GM15510 (cell line): Measurements from ENCODE around the gene ZBTB24.

Experiments
- POLR2A ChIP-seq: IDR thresholded peaks from 3 replicates; pipeline ENCODE4 v1.6.1; 2011; ENCODE audit warnings: borderline replicate concordance; ENCODE audit not compliant: insufficient read length; ENCODE audit errors: extremely low read depth

ZBTB24 gene

DNA sequence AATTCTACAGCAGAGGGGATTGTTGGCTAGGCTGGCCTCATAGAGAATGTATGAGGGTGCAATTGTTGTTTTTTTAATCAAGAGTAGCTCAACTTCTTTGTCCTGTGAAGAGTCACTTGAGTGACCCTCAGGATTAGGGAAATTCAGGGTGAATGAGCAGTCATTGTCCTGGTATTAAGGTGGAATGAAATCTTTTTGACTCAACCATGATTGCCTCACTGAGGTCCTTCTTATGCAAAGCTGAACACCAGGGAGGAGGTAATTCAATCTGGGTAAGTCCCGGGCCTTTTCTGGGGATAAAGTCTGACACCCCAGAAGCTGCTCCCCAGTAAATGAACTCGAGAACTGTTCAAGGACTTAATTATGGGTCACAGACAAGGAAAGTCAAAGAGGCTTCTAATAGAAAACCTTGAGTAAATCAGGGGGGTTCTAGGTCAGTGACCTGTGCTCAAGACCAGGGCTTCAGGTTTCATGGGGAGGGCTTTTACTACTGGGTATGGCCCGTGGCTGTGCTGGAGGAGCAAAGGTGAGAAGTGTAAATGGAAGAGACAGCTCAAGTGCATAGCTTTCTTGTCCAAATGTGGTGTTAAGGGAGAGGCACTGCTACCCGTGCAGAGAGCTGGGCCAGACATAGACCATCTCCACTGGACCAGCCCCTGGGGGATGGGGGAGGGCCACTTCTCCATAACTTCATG is 25.3 kb upstream of the ZBTB24 start:
- no peak for TF ChIP-seq POLR2A

DNA sequence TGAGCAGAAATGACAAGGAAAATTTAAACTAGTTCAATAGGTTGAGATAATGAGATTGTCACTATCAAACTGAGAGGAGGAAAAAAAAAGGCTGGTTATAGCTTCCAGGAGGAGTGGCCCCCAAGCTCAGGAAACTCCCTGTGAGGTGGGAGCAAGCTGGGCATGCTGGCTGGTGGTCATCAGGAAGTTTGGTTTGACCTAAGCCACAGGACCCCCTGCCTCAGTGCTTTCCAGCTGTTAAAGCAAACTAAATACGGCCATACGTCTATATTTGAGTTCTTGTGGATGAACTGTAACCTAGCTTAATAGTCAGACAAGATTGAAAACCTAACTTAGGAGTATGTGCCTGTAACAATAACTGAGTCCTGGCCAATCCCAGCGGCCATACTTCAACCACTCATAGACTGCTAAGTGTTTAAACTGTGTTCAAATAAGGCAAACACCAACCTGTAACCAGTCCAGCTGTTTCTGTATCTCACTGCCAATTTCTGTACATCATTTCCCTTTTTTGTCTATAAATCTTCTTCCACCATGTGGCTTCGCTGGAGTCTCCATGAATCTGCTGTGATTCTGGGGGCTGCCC is 24.6 kb upstream of the ZBTB24 start:
- TF ChIP-seq POLR2A = no peak

DNA sequence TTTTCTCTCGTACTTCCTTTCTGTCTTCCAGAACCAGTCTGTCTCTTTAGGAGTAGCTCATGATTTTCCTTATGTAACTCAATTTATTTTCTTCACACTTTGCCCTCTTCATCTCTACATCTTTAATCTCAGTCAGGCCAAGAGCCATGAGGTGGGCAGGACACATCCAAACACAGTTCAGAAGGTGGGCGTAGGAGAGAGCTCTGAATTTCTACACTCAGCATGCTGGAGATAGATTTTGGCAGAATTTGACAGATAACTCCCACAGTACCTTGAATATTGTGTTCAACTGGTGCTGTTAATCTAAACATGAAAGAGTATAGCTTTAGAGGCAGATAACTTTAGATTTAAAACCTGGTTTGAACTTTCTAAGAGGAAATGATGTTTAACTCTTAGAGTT is 23.8 kb upstream of the ZBTB24 start:
- TF ChIP-seq POLR2A = no peak

DNA sequence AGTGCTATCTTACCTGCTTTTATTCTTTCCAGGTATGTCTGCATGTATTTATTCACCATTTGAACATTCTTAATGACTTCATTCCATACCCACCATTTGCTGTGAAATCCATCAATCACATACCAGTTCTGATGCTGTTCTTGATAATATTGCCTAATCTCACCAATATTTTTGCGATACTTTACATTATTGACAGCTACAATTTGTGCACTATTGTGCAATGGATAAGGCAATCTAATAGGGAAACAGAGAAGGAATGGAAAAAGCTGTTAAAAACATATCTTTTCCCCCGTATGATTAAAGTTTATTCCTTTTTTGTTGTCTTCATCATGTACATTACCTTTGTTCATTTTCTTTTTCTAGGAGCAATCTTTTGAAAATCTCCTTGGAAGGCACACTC is 23.3 kb upstream of the ZBTB24 start:
- TF ChIP-seq POLR2A = no peak

DNA sequence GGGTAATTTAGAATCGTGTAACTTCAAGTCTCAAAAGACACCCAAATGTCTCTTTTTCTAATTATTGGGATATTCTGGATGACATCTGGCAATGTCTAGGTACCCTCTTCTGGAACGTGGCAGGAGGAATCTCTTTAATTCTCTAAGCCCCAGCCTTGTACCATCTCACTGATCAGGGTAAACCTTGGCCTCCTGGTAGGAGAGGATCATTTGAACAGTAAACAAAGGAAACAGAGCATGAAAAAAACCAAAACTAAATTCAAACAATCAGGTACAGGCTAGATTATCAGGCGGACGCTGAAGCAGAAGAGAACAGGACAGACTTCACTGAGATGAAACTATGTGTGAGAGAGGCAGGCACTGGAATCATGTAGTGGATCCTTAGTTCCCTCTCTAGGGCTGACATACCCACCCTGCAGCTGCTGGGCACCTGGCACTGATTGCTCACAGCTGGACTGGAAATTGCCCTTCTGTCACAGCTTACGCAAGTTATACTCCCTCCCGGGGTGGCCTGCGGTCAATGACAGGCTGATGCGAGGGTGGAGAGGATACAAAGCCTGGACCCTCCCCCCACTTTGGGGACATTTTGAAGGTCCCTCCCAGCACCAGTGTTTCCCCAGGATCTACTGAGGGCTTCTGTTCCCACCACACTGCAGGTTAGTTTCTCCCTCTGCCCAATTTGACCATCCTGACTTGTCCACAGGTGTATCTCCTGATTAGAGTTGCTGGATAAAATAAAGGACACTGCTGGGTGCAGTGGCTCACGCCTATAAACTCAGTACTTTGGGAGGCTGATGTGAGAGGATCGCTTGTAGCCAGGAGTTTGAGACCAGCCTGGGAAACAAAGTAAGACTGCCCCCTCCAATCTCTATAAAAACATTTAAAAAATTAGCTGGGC is 20.6 kb upstream of the ZBTB24 start:
- no peak for TF ChIP-seq POLR2A

DNA sequence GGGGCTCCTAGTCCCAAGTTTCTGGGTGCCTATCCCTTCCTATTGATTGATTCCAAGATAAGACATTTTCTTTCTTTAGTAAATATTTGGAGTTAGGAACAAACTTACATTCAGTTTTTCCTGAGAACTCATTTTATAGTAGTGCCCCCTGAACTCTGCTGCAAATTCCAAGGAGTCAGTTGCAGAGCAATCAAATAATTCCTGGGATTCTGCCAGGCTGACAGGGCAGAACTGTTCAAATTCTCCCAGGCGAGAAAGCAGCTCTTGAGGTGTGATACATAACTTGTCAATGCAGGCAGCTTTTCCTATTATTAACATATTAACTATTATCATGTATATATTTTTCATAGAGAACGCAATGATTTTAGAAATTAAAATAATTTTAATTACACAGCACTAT is 15.9 kb upstream of the ZBTB24 start:
- no peak for TF ChIP-seq POLR2A

DNA sequence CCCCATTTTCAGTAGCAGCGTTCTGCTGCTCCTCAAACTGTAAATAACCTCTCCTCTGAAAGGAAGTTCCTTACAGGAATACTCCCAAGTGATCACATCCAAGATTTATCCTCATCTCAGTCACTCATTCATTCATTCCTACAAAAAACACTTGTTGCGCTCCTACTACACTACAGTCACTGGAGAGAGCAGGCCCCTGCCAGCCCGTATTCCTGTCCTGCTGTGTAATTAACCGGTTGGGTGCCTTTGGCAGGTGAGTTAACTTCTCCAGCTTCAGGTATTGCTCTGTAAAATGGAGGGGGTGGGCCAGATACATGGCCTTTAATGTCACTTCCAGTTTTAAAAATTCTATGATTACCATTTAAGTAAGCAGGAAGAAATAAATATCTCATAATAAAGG is 15.0 kb upstream of the ZBTB24 start:
- TF ChIP-seq POLR2A = no peak

DNA sequence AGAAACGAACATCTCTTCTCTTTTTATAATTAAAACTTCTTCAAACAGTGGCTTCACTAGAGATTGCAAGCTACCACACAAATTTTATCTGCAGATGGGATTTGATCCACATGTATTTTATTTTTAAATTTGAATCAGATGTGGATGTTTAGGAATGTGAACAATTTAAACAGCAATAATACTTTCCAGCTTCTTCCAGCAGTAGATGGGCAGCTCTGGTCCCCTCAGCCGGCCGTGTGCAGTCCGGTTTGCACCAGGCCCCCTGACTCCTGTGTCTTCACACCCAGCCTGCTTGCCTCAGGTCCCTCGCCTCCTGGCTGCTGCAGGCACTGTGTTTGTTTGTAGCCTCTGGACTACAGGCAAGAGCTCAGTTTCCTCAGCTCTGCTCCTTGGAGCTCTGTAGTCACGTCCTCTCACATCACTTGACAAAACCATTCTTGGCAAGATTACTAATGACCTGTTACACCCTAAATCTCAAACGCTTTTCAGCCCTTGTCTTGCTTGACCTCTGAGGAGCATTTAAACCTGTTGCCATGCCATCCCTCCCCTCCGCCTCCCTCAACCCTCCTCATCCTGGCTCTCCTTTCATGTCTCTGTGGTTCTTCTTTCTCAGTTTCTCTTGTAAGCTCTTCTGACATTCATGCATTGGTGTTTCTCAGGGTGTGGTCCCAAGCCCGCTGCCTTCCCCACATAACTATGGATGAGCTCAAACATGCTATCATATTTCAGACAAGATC is 13.2 kb upstream of the ZBTB24 start:
- no peak for TF ChIP-seq POLR2A

DNA sequence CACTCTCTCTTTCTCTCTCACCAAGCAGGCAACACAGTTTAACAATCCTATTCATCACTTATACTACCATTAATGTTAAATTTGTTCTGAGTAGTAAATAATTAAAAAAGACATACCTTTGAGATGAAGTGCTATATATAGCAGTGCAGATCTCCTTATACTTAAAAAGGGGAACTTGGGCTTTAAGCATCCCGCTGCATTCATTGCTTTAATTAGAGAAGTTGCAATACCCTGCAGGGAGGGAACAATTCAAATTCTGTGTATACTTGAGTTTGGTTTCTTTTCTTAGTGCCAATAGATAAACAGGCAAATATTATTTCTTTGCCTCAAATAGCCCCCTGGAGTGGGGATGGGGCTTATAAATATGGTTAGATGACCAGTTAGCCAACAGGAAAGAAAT is 10.8 kb upstream of the ZBTB24 start:
- TF ChIP-seq POLR2A = no peak

DNA sequence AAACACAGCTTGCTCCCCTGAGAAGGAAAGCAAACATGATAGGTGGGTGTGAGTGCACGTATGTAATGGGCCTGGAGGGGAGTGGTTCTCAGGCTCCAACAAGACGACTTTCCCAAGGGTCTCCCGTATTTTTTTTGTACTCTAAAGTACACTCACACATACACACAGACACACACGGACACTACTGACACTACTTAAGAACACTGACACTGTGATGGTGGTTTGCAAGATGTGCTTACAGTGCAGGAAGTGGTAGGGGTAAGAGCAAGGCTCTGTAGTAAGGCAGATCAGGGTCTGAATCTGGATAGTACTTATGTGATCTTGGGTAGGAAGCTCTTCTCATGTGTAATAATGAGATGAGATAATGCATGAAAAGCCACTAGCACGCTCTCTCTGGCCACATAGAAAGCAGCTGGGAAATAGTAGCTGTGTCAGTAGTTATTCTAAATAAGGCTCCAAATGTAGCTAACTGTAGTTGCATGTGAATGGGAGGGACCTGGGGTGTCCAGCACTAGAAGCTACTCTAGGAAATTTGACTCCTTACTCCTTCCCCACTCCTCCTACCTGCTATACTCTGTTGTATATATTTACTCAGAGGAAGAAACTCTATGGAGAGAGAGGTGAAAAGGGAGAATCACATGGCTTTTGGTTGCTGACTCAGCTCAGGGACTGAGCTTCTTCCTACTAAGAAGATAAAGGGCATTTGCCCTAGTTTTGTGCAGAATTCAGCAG is 8.4 kb upstream of the ZBTB24 start:
- no peak for TF ChIP-seq POLR2A

DNA sequence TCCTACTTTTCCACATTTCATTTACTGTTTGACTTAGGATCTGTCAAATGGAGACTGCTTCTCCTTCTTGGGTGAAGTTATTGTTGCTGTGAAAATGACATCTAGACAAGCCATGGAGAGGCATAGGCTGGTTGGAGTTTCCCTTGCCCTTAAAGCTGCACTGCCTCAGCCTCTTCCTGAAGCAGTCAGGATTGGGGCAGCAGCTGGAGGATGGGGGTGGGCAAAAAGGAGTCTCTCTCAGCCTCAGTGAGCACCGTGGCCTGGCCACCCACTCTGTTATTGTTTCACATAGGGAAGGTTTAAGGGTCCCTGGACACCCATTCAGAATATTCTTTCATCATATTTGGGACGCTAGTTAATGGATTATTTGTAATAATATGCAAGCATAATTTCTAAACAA is 7.7 kb upstream of the ZBTB24 start:
- no peak for TF ChIP-seq POLR2A

DNA sequence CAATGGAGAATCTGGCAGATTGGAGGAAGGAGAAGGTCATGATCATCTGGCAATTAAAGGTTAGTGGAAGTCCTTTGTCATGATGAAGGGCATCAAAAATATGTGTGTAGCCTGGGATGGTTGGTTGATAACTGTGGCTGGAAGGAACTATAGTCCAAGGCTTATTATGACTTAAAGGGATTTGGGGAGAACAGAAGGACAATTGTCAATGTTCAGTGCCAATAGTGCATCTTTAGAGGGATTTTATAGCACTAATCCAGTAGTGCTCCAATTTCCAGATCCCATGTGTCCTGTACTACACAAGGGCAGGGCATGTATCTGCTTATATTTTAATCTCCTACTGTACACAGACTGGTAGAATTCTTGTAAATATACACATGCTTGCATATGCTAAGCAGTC is 5.0 kb upstream of the ZBTB24 start:
- TF ChIP-seq POLR2A = no peak

DNA sequence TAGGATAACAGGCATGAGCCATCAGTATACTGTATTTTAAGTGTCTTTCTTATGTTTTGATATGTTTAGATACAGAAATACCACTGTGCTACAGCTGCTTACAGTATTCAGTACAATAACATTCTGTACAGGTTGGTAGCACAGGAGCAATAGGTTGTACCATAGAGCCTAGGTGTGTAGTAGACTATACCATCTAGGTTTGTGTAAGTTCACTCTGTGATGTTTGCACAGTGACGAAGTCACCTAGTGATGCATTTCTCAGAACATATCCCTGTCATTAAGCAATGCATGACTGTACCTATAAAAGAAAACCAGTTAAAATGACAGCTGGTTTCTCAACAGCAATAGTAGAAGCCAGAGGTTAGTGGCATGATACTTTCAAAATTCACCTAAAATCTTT is 3.0 kb upstream of the ZBTB24 start:
- TF ChIP-seq POLR2A = no peak

DNA sequence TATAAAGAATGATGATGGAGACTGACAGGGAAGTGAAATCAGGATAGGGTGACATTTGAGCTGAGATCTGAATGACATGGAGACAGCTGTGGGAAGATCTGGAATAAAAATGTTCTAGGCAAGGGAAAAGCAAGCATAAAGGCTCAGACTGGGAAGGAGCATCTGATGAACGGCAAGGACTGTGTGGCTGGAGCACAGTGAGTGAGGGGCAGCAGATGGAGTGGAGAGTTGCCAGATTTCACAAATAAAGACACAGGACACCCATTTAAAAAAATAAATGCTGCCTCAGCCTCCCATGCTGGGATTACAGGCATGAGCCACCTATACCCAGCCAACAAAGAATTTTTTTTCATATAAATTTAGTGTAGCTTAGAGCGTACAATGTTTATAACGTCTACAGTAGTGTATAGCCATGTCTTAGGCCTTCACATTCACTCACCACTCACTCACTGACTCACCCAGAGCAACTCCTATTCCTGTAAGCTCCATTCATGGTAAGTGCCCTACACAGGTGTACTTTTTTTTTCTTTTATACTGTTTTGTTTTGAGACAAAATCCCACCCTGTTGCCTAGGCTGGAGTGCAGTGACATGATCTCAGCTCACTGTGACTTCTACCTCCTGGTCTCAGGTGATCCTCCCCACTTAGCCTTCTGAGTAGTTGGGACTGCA is 2.4 kb upstream of the ZBTB24 start:
- no peak for TF ChIP-seq POLR2A
